ENCODE results near the gene C2orf81. TPM values are rescaled to one million over a fixed set of nuclear protein-coding genes. Genes with fewer than 3 reads are reported as not detected.

The C2orf81 gene
- total RNA-seq, 1 experiment from 2014 or later = 9.8 TPM

DNA sequence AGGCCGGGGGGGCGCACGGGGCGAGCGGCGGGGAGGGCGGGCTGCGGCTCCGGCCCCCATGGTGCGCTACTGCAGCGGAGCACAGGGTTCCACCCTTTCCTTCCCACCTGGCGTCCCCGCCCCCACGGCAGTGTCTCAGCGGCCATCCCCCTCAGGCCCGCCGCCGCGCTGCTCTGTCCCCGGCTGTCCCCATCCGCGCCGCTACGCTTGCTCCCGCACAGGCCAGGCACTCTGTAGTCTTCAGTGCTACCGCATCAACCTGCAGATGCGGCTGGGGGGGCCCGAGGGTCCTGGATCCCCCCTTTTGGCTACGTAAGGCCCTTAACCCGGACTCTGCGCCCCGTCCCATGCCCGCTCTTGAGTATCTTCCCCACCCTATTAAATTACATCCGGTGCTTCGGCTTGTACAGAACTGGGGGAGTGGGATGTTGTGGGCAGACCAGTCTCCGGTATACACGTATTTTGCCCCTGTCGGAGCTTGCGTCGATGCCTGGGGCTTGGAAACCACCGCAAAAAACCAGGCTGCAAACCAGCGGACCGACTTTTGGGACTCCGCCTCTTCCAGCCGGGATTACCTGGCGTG lies 36.2 kb upstream of the C2orf81 start:
- no TSS peak for BruUV-seq (replicated peaks)
- Histone ChIP-seq H3K4me1 (replicated peaks; ENCODE audit: insufficient read depth) (peaks cover 22% of the 10 kb centered on the region), H3K4me2 (peak overlapping the region; percentile 79), H3K79me2 (ENCODE audit: low read depth) (peaks cover 22% of the 10 kb centered on the region), H4K20me1 (ENCODE audit: insufficient read depth) (no peaks in the 10 kb centered on the region), H3F3A (ENCODE audit: insufficient read depth, low read depth) (peaks cover 30% of the 10 kb centered on the region), H3K9me2 (ENCODE audit: insufficient read depth) (no peaks in the 10 kb centered on the region), H3K4me3 (peak overlapping the region; percentile 47), H3K36me3 (ENCODE audit: low read depth) (peaks cover 9% of the 10 kb centered on the region), H3K27ac (peak overlapping the region; percentile 20; the same call in 1 of the 2 replicates), H3K9me3 (ENCODE audit: insufficient read depth, low read depth) (no peaks in the 10 kb centered on the region), H2AFZ (peak overlapping the region; percentile 39; the same call in 1 of the 2 replicates), H3K27me3 (ENCODE audit: insufficient read depth, low read depth) (no peaks in the 10 kb centered on the region)
- ChIA-PET CTCF (no interaction called here), POLR2A (ENCODE audit: unreplicated experiment) (interaction anchor here (0.6 to 1.2 kb wide), 5 partner anchors 11 to 721 kb away, joined by 4 to 9 read pairs (median 5); partner anchors contain the start of genes MRPL53 and TPRKB)
- DNase-seq = no peak
- intact Hi-C loops (cut with micrococcal nuclease; ENCODE audit: unreplicated experiment) = loop anchor here (1.0 to 10.0 kb wide), 2 partner anchors 17 to 193 kb away; no protein-coding TSS in a partner anchor
- TF ChIP-seq, protein P1, sequence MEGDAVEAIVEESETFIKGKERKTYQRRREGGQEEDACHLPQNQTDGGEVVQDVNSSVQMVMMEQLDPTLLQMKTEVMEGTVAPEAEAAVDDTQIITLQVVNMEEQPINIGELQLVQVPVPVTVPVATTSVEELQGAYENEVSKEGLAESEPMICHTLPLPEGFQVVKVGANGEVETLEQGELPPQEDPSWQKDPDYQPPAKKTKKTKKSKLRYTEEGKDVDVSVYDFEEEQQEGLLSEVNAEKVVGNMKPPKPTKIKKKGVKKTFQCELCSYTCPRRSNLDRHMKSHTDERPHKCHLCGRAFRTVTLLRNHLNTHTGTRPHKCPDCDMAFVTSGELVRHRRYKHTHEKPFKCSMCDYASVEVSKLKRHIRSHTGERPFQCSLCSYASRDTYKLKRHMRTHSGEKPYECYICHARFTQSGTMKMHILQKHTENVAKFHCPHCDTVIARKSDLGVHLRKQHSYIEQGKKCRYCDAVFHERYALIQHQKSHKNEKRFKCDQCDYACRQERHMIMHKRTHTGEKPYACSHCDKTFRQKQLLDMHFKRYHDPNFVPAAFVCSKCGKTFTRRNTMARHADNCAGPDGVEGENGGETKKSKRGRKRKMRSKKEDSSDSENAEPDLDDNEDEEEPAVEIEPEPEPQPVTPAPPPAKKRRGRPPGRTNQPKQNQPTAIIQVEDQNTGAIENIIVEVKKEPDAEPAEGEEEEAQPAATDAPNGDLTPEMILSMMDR (conservative IDR thresholded peaks at IDR 0.05) = no peak
- TF ChIP-seq EZH2 (IDR thresholded peaks at IDR 0.05; ENCODE audit: low read depth) = no peak

DNA sequence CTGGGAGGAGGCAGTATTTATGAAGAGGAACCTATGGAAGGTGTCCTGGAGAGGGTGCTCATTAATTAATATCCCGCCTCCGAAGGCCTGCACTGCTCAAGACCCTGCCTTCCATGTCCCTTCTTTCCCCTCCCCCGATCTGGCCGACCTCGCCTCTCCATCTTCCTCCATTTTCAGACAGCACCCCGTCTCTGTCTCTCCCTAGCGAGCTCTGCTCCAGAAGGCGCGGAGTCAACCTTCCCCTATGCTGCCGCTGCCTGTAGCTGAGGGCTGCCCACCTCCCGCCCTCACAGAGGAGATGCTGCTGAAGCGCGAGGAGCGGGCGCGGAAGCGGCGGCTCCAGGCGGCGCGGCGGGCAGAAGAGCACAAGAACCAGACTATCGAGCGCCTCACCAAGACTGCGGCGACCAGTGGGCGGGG lies 35.7 kb upstream of the C2orf81 start:
- no peak overlapping the region for H3K4me2 ChIP-seq
- H3K27ac ChIP-seq = no peak overlapping the region
- no peaks in the 10 kb centered on the region for H3K9me2 ChIP-seq (ENCODE audit: insufficient read depth)
- H3K4me3 ChIP-seq = no peak overlapping the region
- H4K20me1 ChIP-seq (ENCODE audit: insufficient read depth) = no peaks in the 10 kb centered on the region
- CTCF ChIA-PET = no interaction called here
- no TSS peak for BruUV-seq (replicated peaks)
- DNase-seq = no peak
- peaks cover 22% of the 10 kb centered on the region for H3K4me1 ChIP-seq (replicated peaks; ENCODE audit: insufficient read depth)
- H3K36me3 ChIP-seq (ENCODE audit: low read depth) = peaks cover 6% of the 10 kb centered on the region; the same call in 1 of the 2 replicates
- no peak overlapping the region for H2AFZ ChIP-seq
- intact Hi-C loops (cut with micrococcal nuclease; ENCODE audit: unreplicated experiment) = loop anchor here (10.0 kb wide), 1 partner anchor 192 kb away; no protein-coding TSS in a partner anchor
- no peak for TF ChIP-seq EZH2 (IDR thresholded peaks at IDR 0.05; ENCODE audit: low read depth)
- TF ChIP-seq, protein P1 (conservative IDR thresholded peaks at IDR 0.05) = no peak
- POLR2A ChIA-PET (ENCODE audit: unreplicated experiment) = no interaction called here
- no peaks in the 10 kb centered on the region for H3K27me3 ChIP-seq (ENCODE audit: insufficient read depth, low read depth)
- H3K9me3 ChIP-seq (ENCODE audit: insufficient read depth, low read depth) = no peaks in the 10 kb centered on the region
- H3F3A ChIP-seq (ENCODE audit: insufficient read depth, low read depth) = peaks cover 31% of the 10 kb centered on the region
- H3K79me2 ChIP-seq (ENCODE audit: low read depth) = peaks cover 22% of the 10 kb centered on the region

DNA sequence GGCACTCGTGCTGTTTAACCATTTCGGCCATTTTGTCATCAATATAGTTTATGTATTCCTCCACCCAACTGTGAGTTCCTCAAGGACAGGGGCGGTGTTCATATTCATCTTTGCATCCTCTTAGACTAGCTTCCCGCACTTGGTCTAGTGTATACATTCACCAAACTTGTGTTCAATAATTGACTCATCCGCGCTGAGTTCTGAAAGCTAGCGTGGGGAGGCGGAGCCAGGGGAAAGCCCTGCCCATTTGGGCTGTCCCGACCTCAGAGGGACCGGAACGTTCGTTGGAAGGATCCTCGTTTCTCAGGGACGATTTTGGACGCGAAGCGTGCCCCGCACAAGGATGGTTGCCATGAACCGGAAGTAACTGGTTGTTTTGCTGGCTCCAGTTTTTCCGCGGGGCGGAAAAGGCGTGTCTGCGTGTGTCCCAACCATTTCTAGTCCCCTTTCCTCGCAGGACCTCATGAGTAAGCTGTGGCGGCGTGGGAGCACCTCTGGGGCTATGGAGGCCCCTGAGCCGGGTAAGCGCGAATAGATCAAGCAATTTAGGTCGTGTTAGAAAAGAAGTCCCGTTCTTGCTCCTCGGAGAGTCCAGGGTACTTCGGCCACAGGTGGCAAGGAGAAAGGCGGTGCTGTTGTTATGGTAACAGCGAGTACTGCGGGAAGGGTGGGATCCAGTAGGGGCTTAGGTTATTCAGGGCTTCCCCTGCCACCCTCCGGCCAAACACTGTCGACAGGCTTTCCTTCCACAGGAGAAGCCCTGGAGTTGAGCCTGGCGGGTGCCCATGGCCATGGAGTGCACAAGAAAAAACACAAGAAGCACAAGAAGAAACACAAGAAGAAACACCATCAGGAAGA lies 33.5 kb upstream of the C2orf81 start, which contains the start of gene INO80B:
Gene INO80B, plus strand, starts transcription at position 434 of the 858 bp plus-strand sequence. Its CDS starts 30 bp downstream, at position 464.
- peak within 1 kb of the TSS; percentile 73 for H3K4me2 ChIP-seq
- BruUV-seq (replicated peaks) = no TSS peak
- TF ChIP-seq EZH2 (IDR thresholded peaks at IDR 0.05; ENCODE audit: low read depth) = no peak
- TF ChIP-seq, protein P1 (conservative IDR thresholded peaks at IDR 0.05) = no peak
- CTCF ChIA-PET = no interaction called here
- no peaks in the 10 kb centered on the region for H3K9me3 ChIP-seq (ENCODE audit: insufficient read depth, low read depth)
- H3F3A ChIP-seq (ENCODE audit: insufficient read depth, low read depth) = peaks cover 22% of the 10 kb centered on the region
- no peaks in the 10 kb centered on the region for H3K36me3 ChIP-seq (ENCODE audit: low read depth)
- peak within 1 kb of the TSS; percentile 84 for H3K4me3 ChIP-seq
- H4K20me1 ChIP-seq (ENCODE audit: insufficient read depth) = no peaks in the 10 kb centered on the region
- no peaks in the 10 kb centered on the region for H3K9me2 ChIP-seq (ENCODE audit: insufficient read depth)
- H3K4me1 ChIP-seq (replicated peaks; ENCODE audit: insufficient read depth) = peaks cover 22% of the 10 kb centered on the region
- H3K27me3 ChIP-seq (ENCODE audit: insufficient read depth, low read depth) = no peaks in the 10 kb centered on the region
- POLR2A ChIA-PET (ENCODE audit: unreplicated experiment) = interaction anchor here (0.5 kb wide), 1 partner anchor 588 kb away, joined by 3 read pairs; no protein-coding TSS in a partner anchor
- peak; percentile 95 to 96 for DNase-seq
- no peak within 1 kb of the TSS for H3K27ac ChIP-seq
- peaks cover 22% of the 10 kb centered on the region for H3K79me2 ChIP-seq (ENCODE audit: low read depth)
- H2AFZ ChIP-seq = peak within 1 kb of the TSS; percentile 88
- intact Hi-C loops (cut with micrococcal nuclease; ENCODE audit: unreplicated experiment) = loop anchor here (1.0 to 10.0 kb wide), 3 partner anchors 28 to 190 kb away; partner anchors contain the start of genes PCGF1 and TTC31

Measured in PC-9 (cell line).